CD4-positive, alpha-beta T cell treated with Interleukin-2 at 100 ng/mL for 4 hours (primary cell): Measurements from ENCODE around the gene SRM.
A peak's percentile ranks its signal among the peaks of the same experiment; 100 is the strongest.
"Not testable (repeated sequence)": the region's sequence is repeated elsewhere in the genome, so short reads cannot be mapped to it uniquely, and the experiment has no call there.

Experiments used
- DNase-seq: peaks from one replicate; pipeline ENCODE4 v3.0.0-alpha.2; 2020; ENCODE audit warnings: low spot score

Gene SRM

DNA sequence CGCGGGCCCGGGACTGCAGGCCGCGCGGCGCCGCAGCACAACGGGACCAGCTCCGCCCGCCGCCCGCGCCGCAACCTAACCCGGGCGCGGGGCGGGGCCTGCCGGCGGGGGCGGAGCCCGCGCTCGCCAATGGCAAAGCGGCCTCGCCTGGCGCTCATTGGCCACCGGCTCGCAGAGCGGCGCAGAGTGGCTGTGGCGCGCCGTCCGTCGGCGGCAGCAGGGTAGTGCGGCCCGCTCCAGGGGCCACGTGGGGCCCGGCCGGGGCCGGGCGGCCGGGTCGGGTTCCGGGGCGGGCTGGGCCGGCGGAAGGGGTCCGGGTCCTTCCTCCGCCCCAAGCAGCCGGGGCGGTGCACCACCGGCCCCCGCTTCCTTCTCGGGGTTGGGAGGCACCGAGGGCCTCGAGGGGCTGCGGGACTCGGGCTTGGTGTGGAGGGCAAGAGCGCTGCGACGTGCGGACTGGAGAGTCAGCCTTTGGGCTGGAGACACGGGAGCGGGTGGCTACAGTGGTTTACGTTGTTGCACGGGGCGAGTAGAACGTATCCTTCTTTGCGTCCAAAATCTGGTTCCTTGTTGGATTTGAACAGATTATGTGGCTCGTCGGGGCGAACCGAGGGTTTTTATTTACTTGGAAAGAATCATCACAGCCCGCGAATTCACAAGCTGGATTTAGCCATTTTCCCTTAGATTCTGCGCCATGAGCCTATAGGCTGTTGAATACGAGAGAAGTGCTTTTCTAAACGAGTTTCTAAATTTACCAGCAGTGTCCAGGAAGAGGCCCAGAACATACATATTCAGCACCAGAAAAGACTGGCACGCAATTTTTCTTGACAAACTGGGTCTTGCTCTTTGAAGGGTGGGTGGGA is at the start of gene SRM:
Gene SRM, minus strand, starts transcription at position 51 of the 863 bp plus-strand sequence. CDS start 75 bp downstream, outside the sequence.
- peak; percentile 89 for DNase-seq

DNA sequence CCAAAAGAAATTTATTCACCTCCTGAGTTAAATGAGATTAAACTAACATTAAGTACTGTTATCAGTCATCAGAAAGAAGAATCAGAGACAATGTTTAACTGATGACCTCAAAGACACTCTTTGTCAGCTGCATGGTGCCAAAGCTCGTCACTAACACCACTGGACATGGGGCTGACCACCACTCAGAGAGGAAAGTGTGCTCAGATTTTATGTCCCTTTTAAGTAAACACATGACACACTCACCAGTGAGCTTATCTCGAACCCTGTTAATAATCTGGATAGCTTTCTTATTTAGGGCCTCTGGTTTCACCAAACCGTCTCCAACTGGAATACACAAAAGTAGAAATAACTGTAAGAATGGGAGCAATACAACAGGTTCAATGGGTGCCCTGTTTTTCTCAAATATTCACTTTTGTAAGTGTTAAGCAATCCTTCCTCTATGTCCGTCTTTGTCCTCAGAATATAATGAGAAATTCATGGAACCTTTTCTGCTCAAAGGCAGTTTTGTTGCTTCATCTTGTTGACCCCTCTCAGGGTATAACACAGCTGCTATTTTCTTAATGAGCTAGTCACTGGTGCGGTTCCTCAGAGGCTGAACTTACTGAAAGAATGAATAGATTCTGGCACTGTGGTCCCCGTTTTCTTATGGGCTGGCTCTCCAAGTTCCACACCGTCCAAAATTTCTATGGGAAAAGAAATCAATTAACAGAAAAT is 49.4 kb upstream of the SRM start:
- DNase-seq, result no peak

DNA sequence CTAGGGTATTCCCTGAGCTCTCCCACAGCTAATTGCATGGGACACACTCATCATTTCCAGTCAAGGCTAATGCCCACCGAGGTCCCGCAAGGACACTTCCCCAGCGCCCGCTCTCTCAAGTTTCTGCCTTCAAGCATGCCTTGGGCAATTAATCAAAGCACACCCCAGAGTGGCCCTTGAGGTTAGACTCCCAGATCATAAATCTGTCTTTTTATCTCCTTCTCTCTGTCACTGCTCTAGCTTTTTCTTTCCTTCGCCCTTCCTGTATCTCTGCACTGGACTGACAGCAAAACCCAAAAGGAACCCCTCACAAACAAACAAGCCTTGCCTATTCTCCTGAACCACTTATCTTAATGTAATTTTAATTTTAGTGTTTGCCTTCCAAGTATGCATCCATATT is 47.8 kb upstream of the SRM start:
- DNase-seq, result no peak

DNA sequence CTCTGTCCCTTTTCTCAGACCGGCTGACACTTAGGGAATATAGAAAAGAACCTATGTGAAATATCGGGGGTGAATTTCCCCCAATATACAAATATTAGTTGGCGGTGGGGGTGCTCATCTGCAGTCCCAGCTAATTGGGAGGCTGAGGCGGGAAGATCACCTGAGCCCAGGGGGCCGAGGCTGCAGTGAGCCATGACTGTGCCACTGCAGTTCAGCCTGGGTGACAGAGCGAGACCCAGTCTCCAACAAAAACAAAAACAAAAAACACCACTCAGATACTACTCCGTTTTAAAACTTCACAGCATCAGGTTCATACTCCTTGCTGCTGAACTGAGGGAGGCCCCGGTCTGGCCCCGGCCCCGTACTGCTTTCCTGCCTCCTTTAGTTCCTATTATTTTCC is 45.8 kb upstream of the SRM start:
- DNase-seq, result no peak

DNA sequence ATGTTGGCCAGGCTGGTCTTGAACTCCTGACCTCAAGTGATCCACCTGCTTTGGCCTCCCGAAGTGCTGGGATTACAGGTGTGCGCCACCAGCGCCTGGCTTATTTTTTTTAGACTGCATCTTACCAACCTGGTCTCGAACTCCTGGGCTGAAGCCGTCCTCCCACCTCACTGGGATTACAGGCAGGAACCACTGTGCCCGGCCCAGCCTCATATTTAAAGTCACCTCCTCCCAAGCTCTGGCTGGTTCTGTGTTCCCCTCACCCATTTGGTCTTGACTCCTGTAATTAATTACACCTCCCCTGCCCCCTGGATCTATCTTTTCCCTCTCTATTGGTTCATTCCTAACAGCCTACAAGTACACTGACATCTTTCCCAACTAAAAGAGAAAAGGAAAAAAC is 41.5 kb upstream of the SRM start:
- no peak for DNase-seq

DNA sequence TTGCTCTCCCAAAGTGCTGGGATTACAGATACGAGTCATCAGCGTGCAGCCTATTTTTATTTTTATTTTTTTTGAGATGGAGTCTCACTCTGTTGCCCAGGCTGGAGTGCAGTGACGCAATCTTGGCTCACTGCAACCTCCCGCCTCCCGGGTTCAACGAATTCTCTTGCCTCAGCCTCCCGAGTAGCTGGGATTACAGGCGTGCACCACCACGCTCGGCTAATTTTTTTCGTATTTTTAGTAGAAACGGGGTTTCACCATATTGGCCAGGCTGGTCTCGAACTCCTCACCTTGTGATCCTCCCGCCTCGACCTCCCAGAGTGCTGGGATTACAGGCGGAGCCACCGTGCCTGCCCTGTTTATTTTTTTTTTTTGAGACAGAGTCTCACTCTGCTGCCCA is 41.0 kb upstream of the SRM start:
- DNase-seq, result not testable (repeated sequence)

DNA sequence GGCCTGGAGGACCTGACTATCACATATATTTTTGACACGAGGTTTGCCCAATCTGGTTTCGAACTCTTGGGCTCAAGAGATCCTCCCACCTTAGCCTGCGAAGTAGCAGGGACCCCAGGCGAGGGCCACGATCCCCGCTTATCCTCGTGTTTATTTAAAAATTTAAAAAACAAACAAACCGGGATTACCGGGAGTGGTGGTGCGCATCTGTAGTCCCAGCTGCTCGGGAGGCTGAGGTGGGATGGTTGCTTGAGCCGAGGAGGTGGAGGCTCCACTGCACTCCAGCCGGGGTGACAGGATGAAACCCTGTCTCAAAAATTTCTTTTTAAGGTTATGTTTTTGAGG is 40.3 kb upstream of the SRM start:
- no peak for DNase-seq

DNA sequence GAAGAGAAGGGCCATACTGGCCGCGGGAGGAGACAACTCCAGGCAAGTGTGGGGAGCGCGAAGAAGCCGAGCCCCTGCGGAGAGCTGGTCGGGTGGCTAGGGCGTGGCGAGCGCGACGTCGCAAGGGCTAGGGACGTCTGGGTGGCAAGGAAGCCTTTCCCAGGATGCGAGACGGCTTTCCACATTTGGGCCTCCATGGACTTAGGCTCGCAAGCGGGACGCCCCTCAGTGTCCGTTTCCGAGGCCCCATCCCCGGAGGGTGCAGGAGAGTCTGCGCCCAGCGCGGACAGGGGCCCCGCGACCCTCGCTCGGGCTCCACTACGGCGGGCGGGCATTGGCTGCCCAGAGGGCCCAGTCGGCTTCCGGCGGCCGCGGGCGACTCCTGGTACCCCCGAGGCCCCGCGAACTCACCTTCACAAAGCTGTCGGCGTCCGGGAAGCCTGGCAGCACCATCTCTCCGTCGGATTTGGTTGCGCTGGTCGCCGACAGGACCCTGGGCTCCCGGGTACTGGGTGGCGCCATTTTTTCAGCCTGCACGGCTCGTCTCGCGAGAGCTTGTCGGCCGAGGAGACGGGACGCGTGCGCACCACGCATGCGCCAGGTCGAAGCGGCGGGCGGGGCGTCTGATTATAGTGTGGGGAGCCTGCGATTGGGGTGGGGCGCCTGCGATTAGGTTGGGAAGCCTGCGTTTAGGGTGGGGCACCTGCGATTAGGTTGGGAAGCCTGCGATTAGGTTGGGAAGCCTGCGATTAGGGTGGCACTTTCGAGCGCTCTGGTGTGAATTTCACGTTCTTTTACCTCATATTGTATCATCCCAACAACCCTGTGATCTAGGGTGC is 39.7 kb upstream of the SRM start, which contains the start of gene EXOSC10:
Gene EXOSC10, minus strand, starts transcription at position 560 of the 839 bp plus-strand sequence. Its CDS starts 38 bp downstream, at position 522.
- peak; percentile 96 for DNase-seq

DNA sequence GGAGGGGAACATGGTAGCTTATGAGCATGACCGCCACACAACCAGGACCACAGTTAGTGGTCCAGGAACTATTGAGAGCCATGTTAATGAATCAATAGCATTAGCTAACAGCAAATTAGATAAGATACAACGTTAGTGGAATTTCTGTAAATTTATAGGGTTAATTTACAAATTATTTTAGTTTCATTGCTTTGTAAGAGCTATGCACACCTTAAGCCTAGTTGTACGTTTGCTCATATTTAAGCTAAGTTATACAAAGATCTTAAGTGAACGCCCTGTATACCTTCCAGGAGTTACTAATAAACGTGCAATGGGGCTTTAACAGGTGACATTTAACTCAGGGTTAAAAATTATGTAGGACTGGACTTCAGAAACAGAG is 39.1 kb upstream of the SRM start:
- DNase-seq, result no peak

DNA sequence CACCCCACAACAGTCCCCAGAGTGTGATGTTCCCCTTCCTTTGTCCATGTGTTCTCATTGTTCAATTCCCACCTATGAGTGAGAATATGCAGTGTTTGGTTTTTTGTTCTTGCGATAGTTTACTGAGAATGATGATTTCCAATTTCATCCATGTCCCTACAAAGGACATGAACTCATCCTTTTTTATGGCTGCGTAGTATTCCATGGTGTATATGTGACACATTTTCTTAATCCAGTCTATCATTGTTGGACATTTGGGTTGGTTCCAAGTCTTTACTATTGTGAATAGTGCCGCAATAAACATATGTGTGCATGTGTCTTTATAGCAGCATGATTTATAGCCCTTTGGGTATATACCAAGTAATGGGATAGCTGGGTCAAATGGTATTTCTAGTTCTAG is 24.0 kb upstream of the SRM start:
- DNase-seq, result not testable (repeated sequence)

DNA sequence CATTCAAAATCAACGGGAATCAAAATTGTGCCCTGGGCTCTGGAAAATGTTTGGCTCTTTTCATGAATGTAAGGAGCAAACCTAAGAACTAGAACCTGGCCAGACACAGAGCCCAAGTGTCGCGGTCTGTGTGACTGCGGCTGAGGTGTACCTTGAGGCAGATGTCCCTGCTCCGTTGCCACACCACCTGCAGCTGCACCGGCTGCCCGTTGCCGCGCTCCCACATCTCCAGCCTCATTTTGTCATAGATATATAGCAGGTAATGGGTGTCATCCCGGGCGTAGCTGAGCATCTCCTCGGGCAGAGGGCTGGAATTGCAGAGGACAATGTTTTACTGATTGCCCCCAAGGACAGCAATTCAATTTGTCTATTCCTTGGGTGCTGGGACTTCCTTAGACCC is 21.1 kb upstream of the SRM start:
- DNase-seq, result no peak

DNA sequence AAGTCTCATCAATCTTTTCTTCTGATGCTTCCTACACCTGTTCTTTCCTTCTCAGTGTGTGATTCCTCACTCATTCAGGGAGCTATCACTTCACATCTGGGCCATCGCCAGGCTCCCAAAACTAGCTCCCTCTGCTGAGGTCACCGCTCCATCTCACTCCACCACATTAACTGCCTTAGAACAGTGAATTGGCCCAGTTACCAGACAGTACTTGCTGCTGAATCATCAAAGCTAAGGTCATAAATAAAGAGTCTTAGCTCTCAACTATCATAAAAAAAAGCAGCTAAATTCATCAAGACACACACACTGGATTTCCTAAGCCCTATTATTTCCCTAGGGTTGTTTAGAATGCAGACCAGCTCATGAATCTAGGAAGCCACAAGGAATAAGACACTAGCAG is 18.8 kb upstream of the SRM start:
- no peak for DNase-seq

DNA sequence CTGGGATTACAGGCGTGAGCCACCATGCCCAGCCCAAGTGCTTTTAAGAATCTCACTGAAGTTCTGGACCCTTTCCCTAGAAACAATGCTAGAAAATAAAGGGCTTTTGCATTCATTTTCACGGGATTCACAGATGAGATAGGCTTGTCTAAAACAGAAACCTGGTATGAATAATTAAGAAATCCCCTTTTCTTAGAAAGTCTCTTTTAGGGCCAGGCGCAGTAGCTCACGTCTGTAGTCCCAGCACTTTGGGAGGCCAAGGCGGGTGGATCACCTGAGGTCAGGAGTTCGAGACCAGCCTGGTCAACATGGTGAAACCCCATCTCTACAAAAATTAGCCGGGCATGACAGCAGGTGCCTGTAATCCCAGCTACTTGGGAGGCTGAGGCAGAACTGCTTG is 13.6 kb upstream of the SRM start:
- DNase-seq, result not testable (repeated sequence)

DNA sequence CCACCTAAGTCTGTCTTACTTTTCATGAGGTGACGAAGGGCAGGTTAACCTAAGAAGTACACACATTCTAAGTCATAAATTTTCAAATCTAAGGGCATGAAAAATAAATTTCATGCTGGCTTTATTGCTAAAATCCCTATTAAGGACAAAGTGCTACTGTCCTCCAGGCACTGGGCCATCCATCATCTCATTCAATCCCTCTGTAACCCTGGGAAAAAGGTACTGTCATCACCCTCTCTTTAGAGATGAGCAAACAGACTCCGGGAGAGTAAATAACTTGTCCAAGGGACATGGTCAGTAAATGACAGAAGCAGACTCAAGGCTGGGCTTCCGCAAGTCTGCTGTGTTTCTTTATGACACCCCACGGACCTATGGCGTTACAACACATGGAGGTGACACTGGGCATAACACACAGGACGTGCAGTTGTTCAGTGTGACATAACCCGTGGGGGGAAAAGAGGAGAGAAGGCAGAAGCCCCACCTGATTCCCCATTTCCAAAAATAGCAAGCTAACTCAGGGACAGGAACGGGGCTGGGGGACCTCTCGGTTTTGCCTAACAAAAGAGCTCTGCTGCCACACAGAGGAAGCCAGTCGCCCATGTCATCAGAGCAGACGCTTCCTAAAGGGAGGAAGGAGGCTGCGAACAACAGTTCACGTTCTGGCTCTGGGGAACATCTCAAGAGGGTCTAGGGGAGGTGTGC is 12.5 kb upstream of the SRM start:
- DNase-seq, result no peak

DNA sequence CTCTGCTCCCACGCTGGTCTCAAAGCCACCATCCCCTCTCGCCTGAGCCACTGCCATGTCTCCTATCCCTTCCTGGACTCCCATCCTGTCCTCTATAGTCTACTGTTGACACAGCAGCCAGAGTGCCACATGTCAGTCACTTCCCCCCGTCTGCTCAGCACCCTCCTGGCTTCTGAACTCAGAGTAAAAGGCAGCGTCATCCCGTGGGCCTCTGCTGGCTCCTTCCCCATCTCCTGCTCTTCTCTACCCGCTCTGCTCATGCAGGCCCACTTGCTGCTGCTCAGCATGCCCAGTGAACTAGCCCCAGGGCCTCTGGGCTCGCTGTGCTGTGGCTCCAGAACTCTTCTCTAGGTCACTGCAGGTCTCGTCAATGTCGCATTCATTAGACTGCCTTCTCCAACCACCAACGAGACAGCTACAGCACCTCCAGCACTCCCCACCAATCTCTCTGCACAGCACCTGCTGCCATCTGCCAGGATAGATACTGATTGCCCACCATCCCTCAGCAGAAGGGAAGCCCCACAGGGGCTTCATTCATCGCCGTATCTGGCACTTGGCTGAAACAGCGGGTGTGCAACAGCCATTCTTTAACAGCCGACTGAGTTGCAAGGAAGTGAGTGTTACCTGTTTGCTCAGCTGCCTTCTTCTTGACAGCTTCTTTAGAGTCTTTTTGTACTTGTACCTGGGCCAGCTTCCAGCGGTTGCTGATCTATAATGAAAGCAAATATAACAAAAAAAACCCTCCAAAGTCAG is 11.8 kb upstream of the SRM start:
- DNase-seq, result no peak

DNA sequence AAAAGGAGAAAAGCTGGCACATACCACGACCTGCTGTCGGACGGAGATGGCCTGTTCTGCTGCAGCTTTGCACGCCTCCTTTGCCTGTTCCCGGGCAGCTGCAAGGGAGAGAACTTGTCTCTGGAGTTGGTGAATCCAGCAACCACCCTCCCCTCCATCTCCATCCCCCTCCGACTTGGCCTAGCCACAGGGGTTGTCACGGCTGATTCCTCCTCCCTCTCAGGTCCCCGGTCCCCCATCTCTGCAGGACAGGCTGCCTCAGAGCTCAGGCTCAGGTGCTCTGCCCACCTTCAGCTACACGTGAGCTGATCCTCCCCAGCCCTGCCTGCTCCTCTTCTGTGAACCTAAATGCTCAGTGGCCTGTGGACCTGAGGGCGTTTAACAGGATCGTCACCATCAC is 11.1 kb upstream of the SRM start:
- no peak for DNase-seq

DNA sequence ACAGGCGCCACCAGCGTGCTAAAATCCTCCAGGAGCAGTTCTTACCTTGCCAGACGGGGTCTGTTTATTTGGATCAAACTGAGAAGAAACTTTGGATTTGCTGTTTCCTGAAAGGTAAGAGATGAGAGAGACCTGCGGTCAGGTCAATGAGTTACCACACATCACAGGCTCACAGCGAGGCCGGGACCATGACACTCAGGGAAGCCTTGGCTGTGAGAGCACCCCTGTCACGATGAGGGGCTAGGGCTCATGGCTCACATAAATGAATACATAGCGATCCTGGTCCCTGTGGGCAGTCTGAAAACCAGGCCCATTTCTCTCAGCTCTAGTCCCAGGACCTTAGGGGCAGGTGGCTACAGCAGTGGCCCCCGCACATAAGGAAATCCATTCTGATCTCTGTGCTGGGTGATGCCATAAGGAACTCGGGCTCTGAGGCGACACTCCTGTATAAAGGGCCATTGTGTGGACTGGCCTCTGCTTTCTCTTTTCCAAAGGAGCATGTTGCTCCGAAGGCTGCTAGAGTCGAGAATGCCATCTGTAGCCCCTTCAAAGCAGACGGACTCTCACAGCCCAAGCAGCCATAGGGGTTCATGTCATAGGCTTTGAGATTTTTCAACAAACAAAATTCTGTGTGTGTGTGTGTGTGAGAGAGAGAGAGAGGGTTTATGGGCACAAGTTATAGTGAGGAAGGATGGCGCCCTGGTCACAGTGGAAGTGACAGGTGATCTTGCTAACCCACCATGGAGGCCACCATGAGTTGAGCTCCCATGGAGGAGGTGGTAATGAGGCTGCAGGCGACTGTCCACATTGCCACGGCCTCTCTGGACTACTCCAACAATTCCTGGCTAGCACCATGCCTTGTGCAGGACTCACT is 9.0 kb upstream of the SRM start:
- no peak for DNase-seq

DNA sequence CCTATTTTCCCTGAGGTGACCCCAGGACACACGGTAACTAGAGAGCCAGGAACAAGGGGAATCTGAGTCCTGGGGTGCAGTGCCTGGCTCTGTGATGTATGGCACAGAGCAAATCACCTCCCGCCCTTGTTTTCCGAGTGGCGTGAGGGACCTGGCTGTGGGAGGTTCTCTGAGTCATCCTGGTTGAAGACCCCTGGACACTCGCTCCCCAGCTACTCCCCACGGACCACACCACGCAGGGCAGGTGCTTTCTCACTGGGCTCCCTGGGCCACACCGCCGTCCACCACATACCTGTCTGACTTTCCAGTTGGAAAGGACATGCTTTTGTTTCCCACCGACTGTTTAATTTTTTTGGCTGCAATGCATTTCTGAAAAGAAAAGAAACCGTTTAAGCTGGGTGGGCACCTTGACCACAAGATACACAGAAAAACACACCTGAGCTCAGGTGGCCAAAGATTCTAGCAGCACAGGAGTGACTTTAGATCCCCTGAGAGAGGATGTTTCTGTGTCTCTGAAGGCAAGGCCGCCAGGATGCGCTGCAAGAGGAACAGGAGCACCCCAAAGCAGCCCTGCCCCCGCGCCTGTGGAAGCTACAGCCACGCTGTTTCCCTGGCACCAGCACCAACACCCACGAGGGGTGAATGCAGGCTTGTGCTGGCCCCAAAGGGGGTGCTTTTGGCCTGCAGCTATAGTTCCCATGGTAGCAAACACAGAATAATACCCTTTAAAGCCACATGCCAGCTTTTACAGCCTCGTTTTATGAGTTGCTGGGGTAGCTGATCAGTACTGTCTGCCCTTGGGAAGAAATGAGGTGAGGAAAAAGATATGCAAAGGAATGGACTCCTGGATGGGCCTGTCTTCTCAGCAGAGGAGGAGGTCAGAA is 8.1 kb upstream of the SRM start:
- no peak for DNase-seq

DNA sequence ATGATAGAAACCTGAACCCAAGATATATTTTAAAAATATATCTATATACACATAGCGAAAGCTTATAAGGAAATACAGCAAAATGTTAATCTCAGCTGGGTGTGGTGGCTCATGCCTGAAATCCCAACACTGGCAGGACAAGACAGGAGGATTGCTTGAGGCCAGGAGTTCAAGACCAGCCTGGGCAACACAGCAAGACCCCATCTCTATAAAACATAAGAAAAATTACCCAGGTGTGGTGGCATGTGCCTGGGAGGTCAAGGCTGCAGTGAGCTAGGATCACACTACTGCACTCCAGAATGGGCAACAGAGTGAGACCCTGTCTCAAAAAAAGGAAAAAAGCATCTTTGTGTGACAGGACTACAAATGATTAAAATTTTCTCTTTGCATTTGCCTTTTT is 6.0 kb upstream of the SRM start:
- no peak for DNase-seq
